Stimulated activated CD4-positive, alpha-beta T cell treated with anti-CD3 and anti-CD28 coated beads, Interleukin-15, amount 100 ng/mL, for 48 hours (primary cell): ENCODE measurements around the gene FYB1.

Experiments
- DNase-seq, 2 donors: peaks; one replicate each; pipeline ENCODE4 v3.0.0-alpha.2; 2020; ENCODE audit warnings: low read depth in 2 of 2

The FYB1 gene

GRCh38 chr5:39080597-39081204 lies 138.7 kb downstream of the FYB1 start:
- no peak for DNase-seq

- no peak for DNase-seq
Observed at GRCh38 chr5:39080168-39080567, 139.2 kb downstream of the FYB1 start.

- DNase-seq, result no peak
Observed at GRCh38 chr5:39079147-39079546, 140.2 kb downstream of the FYB1 start.

GRCh38 chr5:39076757-39077728 lies 142.3 kb downstream of the FYB1 start:
- DNase-seq, result no peak

GRCh38 chr5:39076101-39076756 lies 143.1 kb downstream of the FYB1 start:
- DNase-seq, result no peak

- DNase-seq, result peak; percentile 81 to 87
Observed at GRCh38 chr5:39074017-39074814, 145.1 kb downstream of the FYB1 start, which contains the start of gene RICTOR. TSS of gene RICTOR (minus strand) at chr5:39074399. CDS start at chr5:39074377, 22 bp downstream.

GRCh38 chr5:39073767-39074016 lies 145.7 kb downstream of the FYB1 start:
- no peak for DNase-seq

- peak; percentile 26 to 38 for DNase-seq
Observed at GRCh38 chr5:39072925-39073766, 146.2 kb downstream of the FYB1 start.

- no peak for DNase-seq
Observed at GRCh38 chr5:39068099-39068498, 151.3 kb downstream of the FYB1 start.

GRCh38 chr5:39064450-39064849 lies 154.9 kb downstream of the FYB1 start:
- DNase-seq, result no peak

- DNase-seq, result no peak
Observed at GRCh38 chr5:39063037-39063436, 156.3 kb downstream of the FYB1 start.

- DNase-seq, result no peak
Observed at GRCh38 chr5:39062530-39062929, 156.8 kb downstream of the FYB1 start.

GRCh38 chr5:39062104-39062503 lies 157.3 kb downstream of the FYB1 start:
- DNase-seq, result no peak

GRCh38 chr5:39059064-39059463 lies 160.3 kb downstream of the FYB1 start:
- DNase-seq, result no peak

GRCh38 chr5:39058178-39058921 lies 161.0 kb downstream of the FYB1 start:
- no peak for DNase-seq

GRCh38 chr5:39057734-39058133 lies 161.6 kb downstream of the FYB1 start:
- no peak for DNase-seq

GRCh38 chr5:39055768-39056398 lies 163.5 kb downstream of the FYB1 start:
- no peak for DNase-seq
